Measurements from ENCODE around the gene OGFOD1. TPM values are rescaled to one million over a fixed set of nuclear protein-coding genes. Genes with fewer than 3 reads are reported as not detected.

The OGFOD1 gene
- total and polyA plus RNA-seq, 9 of the 15 experiments (the other 6 are each of a cell fraction or from before 2014, with no cell fraction given): 60.4 to 134 (median 85.8) TPM

- no peak for TF ChIP-seq NR2C2 (CRISPR knock-in tag; IDR thresholded peaks at IDR 0.05)
- no peak for TF ChIP-seq NR2C2 (tag; IDR thresholded peaks at IDR 0.05)
- TF ChIP-seq FIP1L1 (IDR thresholded peaks at IDR 0.05; ENCODE audit: low read depth, low read length, poor library complexity, severe bottlenecking): no peak
- TF ChIP-seq PML (IDR thresholded peaks at IDR 0.05; ENCODE audit: low read length): no peak; the same call in 1 of the 2 replicates
- no peak for TF ChIP-seq MXD1 (CRISPR knock-in tag; IDR thresholded peaks at IDR 0.05; ENCODE audit: borderline replicate concordance, poor library complexity, severe bottlenecking)
- TF ChIP-seq DACH1 (IDR thresholded peaks at IDR 0.05; ENCODE audit: partially characterized antibody): no peak
- no peak for TF ChIP-seq SNAPC5 (CRISPR knock-in tag; IDR thresholded peaks at IDR 0.05)
- TF ChIP-seq CBX8 (IDR thresholded peaks at IDR 0.05; ENCODE audit: borderline replicate concordance, extremely low read depth, low read depth, low read length, poor library complexity, severe bottlenecking): no peak
- no peak for TF ChIP-seq GTF2B (IDR thresholded peaks at IDR 0.05; ENCODE audit: extremely low read depth, insufficient read length)
- no peak for TF ChIP-seq RFX5 (IDR thresholded peaks at IDR 0.05; ENCODE audit: low read depth, low read length)
- peak; percentile 23; the same call in 1 of the 2 replicates for TF ChIP-seq NFXL1 (CRISPR knock-in tag; IDR thresholded peaks at IDR 0.05)
- TF ChIP-seq U2AF1 (optimal IDR thresholded peaks at IDR 0.05; ENCODE audit: low read depth, low read length): no peak
- no peak for TF ChIP-seq ELF2 (CRISPR knock-in tag; IDR thresholded peaks at IDR 0.05)
- no peak for TF ChIP-seq ZNF121 (CRISPR knock-in tag; conservative IDR thresholded peaks at IDR 0.05)
- no peak for TF ChIP-seq ZNF449 (CRISPR knock-in tag; IDR thresholded peaks at IDR 0.05)
- no peak for TF ChIP-seq HNRNPUL1 (IDR thresholded peaks at IDR 0.05; ENCODE audit: low read length)
- TF ChIP-seq NFE2L1 (tag; IDR thresholded peaks at IDR 0.05; ENCODE audit: borderline replicate concordance, low read depth): no peak
- no peak for TF ChIP-seq ZNF780A (CRISPR knock-in tag; IDR thresholded peaks at IDR 0.05)
- no peak for TF ChIP-seq ZNF586 (CRISPR knock-in tag; conservative IDR thresholded peaks at IDR 0.05)
- no peak for TF ChIP-seq ESRRB (CRISPR knock-in tag; IDR thresholded peaks at IDR 0.05; ENCODE audit: borderline replicate concordance)
- TF ChIP-seq PHF8 (IDR thresholded peaks at IDR 0.05; ENCODE audit: borderline replicate concordance, low read length): peak; percentile 91; the same call in 1 of the 2 replicates
- TF ChIP-seq SMC3 (conservative IDR thresholded peaks at IDR 0.05; ENCODE audit: insufficient read depth, low read depth, low read length): no peak
- TF ChIP-seq JUN (IDR thresholded peaks at IDR 0.05; ENCODE audit: borderline replicate concordance, low read depth, low read length): no peak
- no peak for TF ChIP-seq JUN (CRISPR knock-in tag; IDR thresholded peaks at IDR 0.05; ENCODE audit: borderline replicate concordance)
- no peak for TF ChIP-seq GATAD2B (IDR thresholded peaks at IDR 0.05; ENCODE audit: borderline replicate concordance)
- TF ChIP-seq ZBTB7A (IDR thresholded peaks at IDR 0.05; ENCODE audit: borderline replicate concordance, control insufficient read depth, low read depth, low read length): no peak
These were observed 68.3 kb downstream of the OGFOD1 start, which contains the start of gene BBS2 (continued) for GRCh38 chr16:56519459-56520250.
